ENCODE data around the gene FAM120AOS. TPM values are rescaled to one million over a fixed set of nuclear protein-coding genes. Genes with fewer than 3 reads are reported as not detected.

FAM120AOS gene
- polyA plus RNA-seq, 3 donors: 21.2 to 44.8 (median 44.7) TPM

GRCh38 chr9:93416530-93417235 lies 36.7 kb downstream of the FAM120AOS start:
- WGBS, 3 donors: 76 to 94% (median 87%) methylated on average over 8 of the region's 8 CpGs
- no peak overlapping the region for H3K27ac ChIP-seq (ENCODE audit: low read depth, low read length)

DNA sequence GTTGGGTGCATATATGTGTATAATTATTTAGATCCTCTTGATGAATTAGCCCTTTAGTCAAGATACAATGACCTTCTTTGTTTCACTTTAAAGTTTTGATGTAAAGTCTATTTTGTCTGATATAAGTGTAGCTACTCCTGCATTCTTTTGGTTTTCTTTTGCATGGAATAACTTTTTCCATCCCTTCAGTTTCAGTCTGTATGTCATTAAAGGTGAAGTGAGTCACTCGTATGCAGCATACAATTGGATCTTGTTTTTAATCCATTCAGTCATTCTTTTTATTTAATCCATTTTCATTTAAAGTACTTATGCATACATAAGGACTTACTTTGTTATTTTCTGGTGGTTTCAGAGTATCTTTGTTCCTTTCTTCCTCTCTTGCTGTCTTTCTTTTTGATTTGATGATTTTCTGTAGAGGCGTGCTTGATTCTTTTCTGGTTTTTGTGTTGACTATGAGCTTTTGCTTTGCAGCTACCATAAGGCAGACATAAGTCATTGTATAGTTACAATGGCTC lies 38.1 kb downstream of the FAM120AOS start:
- 90 to 94% (median 94%) methylated on average over 2 of the region's 2 CpGs for WGBS, 3 donors
- no peak overlapping the region for H3K27ac ChIP-seq (ENCODE audit: low read depth, low read length)

- H3K27ac ChIP-seq (ENCODE audit: low read depth, low read length): no peak overlapping the region
Measured at GRCh38 chr9:93413530-93413929, 39.9 kb downstream of the FAM120AOS start.

DNA sequence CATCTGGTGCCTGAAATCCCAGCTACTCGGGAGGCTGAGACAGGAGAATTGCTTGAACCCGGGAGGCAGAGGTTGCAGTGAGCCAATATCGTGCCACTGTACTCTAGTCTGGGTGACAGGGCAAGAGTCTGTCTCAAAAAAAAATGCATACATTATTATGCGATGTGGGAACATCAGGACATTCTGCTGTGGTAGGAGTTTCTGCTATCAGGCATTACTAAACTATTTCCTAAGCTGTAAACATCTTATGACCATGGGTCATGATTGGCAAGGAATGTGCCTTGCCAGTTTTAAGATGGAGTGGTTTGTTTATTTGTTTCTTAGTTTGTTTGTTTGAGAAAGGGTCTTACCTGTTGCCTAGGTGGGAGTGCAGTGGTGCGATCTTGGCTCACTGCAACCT lies 47.0 kb downstream of the FAM120AOS start:
- 90 to 93% (median 92%) methylated on average over 5 of the region's 5 CpGs for whole genome bisulfite sequencing, 3 donors
- no peak overlapping the region for H3K27ac ChIP-seq (ENCODE audit: low read depth, low read length)

DNA sequence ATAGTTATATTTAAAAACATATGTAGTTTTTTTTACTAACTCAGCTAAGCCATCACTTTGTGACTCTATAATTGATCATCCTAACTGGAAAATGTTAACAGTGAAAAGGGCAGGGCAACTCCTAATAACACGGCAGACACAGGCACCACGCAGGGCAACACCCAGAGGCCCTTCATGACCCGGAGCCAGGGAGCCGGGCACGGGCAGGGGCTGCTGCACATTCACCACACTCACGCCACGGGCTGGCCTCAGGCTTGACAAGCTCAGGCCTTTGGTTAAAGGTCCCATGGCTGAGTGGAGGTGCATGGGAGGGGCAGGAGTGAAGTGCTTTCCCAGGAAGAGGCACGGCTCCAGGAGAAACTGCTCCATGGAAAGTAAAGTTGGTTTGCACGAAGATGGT lies 54.9 kb downstream of the FAM120AOS start:
- WGBS, 3 donors: 87 to 93% (median 93%) methylated on average over 9 of the region's 9 CpGs

GRCh38 chr9:93397661-93398373 lies 55.6 kb downstream of the FAM120AOS start:
- H3K27ac ChIP-seq (ENCODE audit: low read depth, low read length): no peak overlapping the region
- WGBS, 3 donors: 56 to 65% (median 58%) methylated on average over 10 of the region's 10 CpGs

More for the DNA sequence above, 54.9 kb downstream of the FAM120AOS start:
- no peak overlapping the region for H3K27ac ChIP-seq (ENCODE audit: low read depth, low read length)

Other genes starting within 250 kb of the FAM120AOS start
- 10 to 100 TPM; 38.4 to 60.1 (median 53.3) TPM for gene FAM120A, start 1.9 kb downstream of the FAM120AOS start, polyA plus RNA-seq
- gene PHF2, start 123.0 kb upstream of the FAM120AOS start, polyA plus RNA-seq: 10 to 100 TPM in 2 of 3 donors, 1 to 10 TPM in 1; 9.5 to 25.1 (median 17.6) TPM

Data from adipose tissue (tissue), 3 donors.